Measurements from ENCODE around the gene FOXP1. TPM values are rescaled to one million over a fixed set of nuclear protein-coding genes. Genes with fewer than 3 reads are reported as not detected.
"Not testable (repeated sequence)": the region's sequence is repeated elsewhere in the genome, so short reads cannot be mapped to it uniquely, and the experiment has no call there.

FOXP1 gene
- total RNA-seq, 4 donors from 2014 or later: 49.8 to 157 (median 71.9) TPM

- H3K27ac ChIP-seq: no peak overlapping the region
- H3K9me3 ChIP-seq: no peaks in the 10 kb centered on the region
- DNase-seq (ENCODE audit: low spot score in 2 of 2): no peak
- peaks cover 58% of the 10 kb centered on the region for H3K4me1 ChIP-seq
- WGBS: 82% methylated on average over 6 of the region's 6 CpGs
- TF ChIP-seq EP300 (IDR thresholded peaks at IDR 0.05) (no peak), CTCF (IDR thresholded peaks at IDR 0.05) (no peak), POLR2A (IDR thresholded peaks at IDR 0.05) (no peak), POLR2AphosphoS5 (IDR thresholded peaks at IDR 0.05) (no peak)
- H3K36me3 ChIP-seq: no peaks in the 10 kb centered on the region
- no peak overlapping the region for H3K4me3 ChIP-seq
- no peaks in the 10 kb centered on the region for H3K27me3 ChIP-seq
Observed at GRCh38 chr3:71438904-71439303, 144.6 kb downstream of the FOXP1 start.

GRCh38 chr3:71438071-71438685, 145.3 kb downstream of the FOXP1 start:
- no peaks in the 10 kb centered on the region for H3K27me3 ChIP-seq
- no peak for DNase-seq (ENCODE audit: low spot score in 2 of 2)
- TF ChIP-seq EP300 (IDR thresholded peaks at IDR 0.05) (no peak), POLR2AphosphoS5 (IDR thresholded peaks at IDR 0.05) (no peak), CTCF (IDR thresholded peaks at IDR 0.05) (no peak), POLR2A (IDR thresholded peaks at IDR 0.05) (no peak)
- 44% methylated on average over 7 of the region's 7 CpGs for WGBS
- peaks cover 55% of the 10 kb centered on the region for H3K4me1 ChIP-seq
- no peaks in the 10 kb centered on the region for H3K9me3 ChIP-seq
- no peaks in the 10 kb centered on the region for H3K36me3 ChIP-seq
- H3K27ac ChIP-seq: no peak overlapping the region
- H3K4me3 ChIP-seq: no peak overlapping the region

GRCh38 chr3:71436337-71436736, 147.2 kb downstream of the FOXP1 start:
- H3K27ac ChIP-seq: no peak overlapping the region

GRCh38 chr3:71435836-71436235, 147.7 kb downstream of the FOXP1 start:
- H3K27ac ChIP-seq; H3K4me3 ChIP-seq; H3K9me3 ChIP-seq; H3K27me3 ChIP-seq; H3K36me3 ChIP-seq; DNase-seq (ENCODE audit: low spot score in 2 of 2): not testable (repeated sequence)
- WGBS: 98% methylated on average over 5 of the region's 7 CpGs
- peaks cover 33% of the 10 kb centered on the region for H3K4me1 ChIP-seq

More at GRCh38 chr3:71436337-71436736, 147.2 kb downstream of the FOXP1 start:
- no peaks in the 10 kb centered on the region for H3K9me3 ChIP-seq
- H3K4me1 ChIP-seq: peaks cover 38% of the 10 kb centered on the region
- WGBS: 84% methylated on average over 5 of the region's 5 CpGs
- no peak for DNase-seq (ENCODE audit: low spot score in 2 of 2)
- no peak overlapping the region for H3K4me3 ChIP-seq
- no peaks in the 10 kb centered on the region for H3K36me3 ChIP-seq
- no peaks in the 10 kb centered on the region for H3K27me3 ChIP-seq
- TF ChIP-seq CTCF (IDR thresholded peaks at IDR 0.05) (no peak), POLR2AphosphoS5 (IDR thresholded peaks at IDR 0.05) (no peak), POLR2A (IDR thresholded peaks at IDR 0.05) (no peak), EP300 (IDR thresholded peaks at IDR 0.05) (no peak)

- 46% methylated on average over 9 of the region's 9 CpGs for WGBS
- no peaks in the 10 kb centered on the region for H3K9me3 ChIP-seq
- H3K27me3 ChIP-seq: no peaks in the 10 kb centered on the region
- H3K27ac ChIP-seq: no peak overlapping the region
- peaks cover 21% of the 10 kb centered on the region for H3K4me1 ChIP-seq
- no peaks in the 10 kb centered on the region for H3K36me3 ChIP-seq
- DNase-seq (ENCODE audit: low spot score in 2 of 2): no peak
- H3K4me3 ChIP-seq: no peak overlapping the region
- TF ChIP-seq CTCF (IDR thresholded peaks at IDR 0.05) (no peak), EP300 (IDR thresholded peaks at IDR 0.05) (no peak), POLR2A (IDR thresholded peaks at IDR 0.05) (no peak), POLR2AphosphoS5 (IDR thresholded peaks at IDR 0.05) (no peak)
Observed at GRCh38 chr3:71433631-71434030, 149.9 kb downstream of the FOXP1 start.
